GM12878 (cell line): Measurements from ENCODE around the gene MYCBPAP. TPM values are rescaled to one million over a fixed set of nuclear protein-coding genes. Genes with fewer than 3 reads are reported as not detected.

Source experiments
- ATAC-seq: fragments of 200-7000 bp; cut with Tn5 transposase; 3 replicates; pipeline ENCODE4 v1.9.1; 2020; ENCODE audit warnings: mild to moderate bottlenecking, moderate library complexity
- BruUV-seq: library from RNA; stranded (reverse); fragments of 400-500 nt; replicated peaks from 2 replicates; lab custom pipeline; 2021; lab: Mats Ljungman, UMichigan
- CTCF ChIA-PET: fragments of 300-600 bp; sonication (Branson Sonifier 250); formaldehyde crosslinking; extraction: SDS; loops from one replicate; lab custom pipeline; 2021; ENCODE audit warnings: inconsistent platforms; lab: Yijun Ruan, JAX
- POLR2A ChIA-PET: fragments of 350-600 bp; formaldehyde crosslinking; extraction: SDS; loops from one replicate; lab custom pipeline; 2021; ENCODE audit warnings: inconsistent platforms; lab: Charles Lee
- RAD21 ChIA-PET: fragments of 300-600 bp; sonication (Branson Sonifier 250); formaldehyde crosslinking; loops from one replicate; lab custom pipeline; 2023; ENCODE audit warnings: antibody characterized with exemption; ENCODE audit not compliant: unreplicated experiment; lab: Charles Lee
- SMC1A ChIA-PET: fragments of 300-600 bp; sonication (Branson Sonifier 250); formaldehyde crosslinking; loops from one replicate; lab custom pipeline; 2023; ENCODE audit not compliant: unreplicated experiment, uncharacterized antibody; lab: Charles Lee
- DNase-seq: peaks from one replicate; pipeline ENCODE4 v3.0.0-alpha.2; 2011; ENCODE audit warnings: low read depth, low spot score
- FAIRE-seq: peaks from 3 replicates; lab custom pipeline; 2011; peaks lifted over from hg19 to GRCh38; lab: Jason Lieb, UNC
- H2AFZ ChIP-seq: 2 replicates; pipeline ENCODE4 v1.6.0; 2011; ENCODE audit warnings: low read depth, low read length, control low read depth; ENCODE audit not compliant: control insufficient read depth
- H3K27ac ChIP-seq: 2 replicates; pipeline ENCODE4 v1.5.1; 2011; ENCODE audit warnings: control low read depth; ENCODE audit not compliant: control insufficient read depth, insufficient read depth
- H3K27me3 ChIP-seq, 2 experiments: replicated peaks in 1 of 2; 2 replicates each; pipeline versions ENCODE4 v1.6.0 to v1.6.1; 2011; ENCODE audit warnings: low read length in 1 of 2; ENCODE audit not compliant: control insufficient read depth in 2 of 2, insufficient read depth in 2 of 2
- H3K36me3 ChIP-seq, 2 experiments: 2 replicates each; pipeline ENCODE4 v1.5.1; 2011; ENCODE audit warnings: low read length in 1 of 2; ENCODE audit not compliant: control insufficient read depth in 2 of 2, insufficient read depth in 2 of 2
- H3K4me1 ChIP-seq: 2 replicates; pipeline ENCODE4 v1.6.1; 2011; ENCODE audit warnings: mild to moderate bottlenecking, low read length, moderate library complexity, mixed read lengths; ENCODE audit not compliant: control insufficient read depth, insufficient read depth
- H3K4me2 ChIP-seq: 2 replicates; pipeline ENCODE4 v1.6.0; 2011; ENCODE audit warnings: control low read depth; ENCODE audit not compliant: control insufficient read depth, insufficient read depth
- H3K4me3 ChIP-seq: fragments of 200-600 bp; sonication (generic); 2 replicates; pipeline ENCODE4 v1.5.1; 2016
- H3K79me2 ChIP-seq: 2 replicates; pipeline ENCODE4 v1.6.0; 2011; ENCODE audit warnings: low read length; ENCODE audit not compliant: control insufficient read depth, insufficient read depth
- H3K9ac ChIP-seq: 2 replicates; pipeline ENCODE4 v1.8.0; 2011; ENCODE audit warnings: low read length, control low read depth, mixed read lengths; ENCODE audit not compliant: control insufficient read depth, insufficient read depth
- H3K9me3 ChIP-seq: replicated peaks from 3 replicates; pipeline ENCODE4 v1.5.1; 2011; ENCODE audit warnings: mild to moderate bottlenecking, low read length; ENCODE audit not compliant: control insufficient read depth, insufficient read depth
- H4K20me1 ChIP-seq: 2 replicates; pipeline ENCODE4 v1.6.0; 2011; ENCODE audit not compliant: control insufficient read depth, insufficient read depth
- BACH1 ChIP-seq: fragments of 450-650 bp; IDR thresholded peaks from 2 replicates; pipeline ENCODE4 v1.6.1; 2017; ENCODE audit warnings: mild to moderate bottlenecking, borderline replicate concordance
- BCL11A ChIP-seq: IDR thresholded peaks from 2 replicates; pipeline ENCODE4 v1.6.1; 2011; ENCODE audit warnings: low read depth, low read length
- CHD1 ChIP-seq: IDR thresholded peaks from 2 replicates; pipeline ENCODE4 v1.6.1; 2012; ENCODE audit warnings: low read depth, low read length, improper control_type of control experiment
- GATAD2B ChIP-seq: fragments of 450-650 bp; conservative IDR thresholded peaks from 2 replicates; pipeline ENCODE4 v1.6.1; 2017; ENCODE audit warnings: low read depth, mild to moderate bottlenecking, moderate library complexity
- MXI1 ChIP-seq: fragments of 150-350 bp; IDR thresholded peaks from 2 replicates; pipeline ENCODE4 v1.6.1; 2011; ENCODE audit warnings: low read depth, mild to moderate bottlenecking, inconsistent platforms, low read length, improper control_type of control experiment
- RCOR1 ChIP-seq: conservative IDR thresholded peaks from 2 replicates; pipeline ENCODE4 v1.6.1; 2012; ENCODE audit warnings: low read depth, low read length, improper control_type of control experiment
- SKIL ChIP-seq: fragments of 450-650 bp; IDR thresholded peaks from 2 replicates; pipeline ENCODE4 v1.6.1; 2017; ENCODE audit warnings: mild to moderate bottlenecking, low read depth, inconsistent platforms; ENCODE audit not compliant: poor library complexity, severe bottlenecking
- SMC3 ChIP-seq: IDR thresholded peaks from 2 replicates; pipeline ENCODE4 v1.6.1; 2011; ENCODE audit warnings: low read length, improper control_type of control experiment, borderline replicate concordance
- TCF3 ChIP-seq: IDR thresholded peaks from 2 replicates; pipeline ENCODE4 v1.6.1; 2012; ENCODE audit warnings: low read depth, mild to moderate bottlenecking, low read length, borderline replicate concordance; ENCODE audit not compliant: insufficient read depth
- ZBTB33 ChIP-seq: fragments of 450-650 bp; IDR thresholded peaks from 2 replicates; pipeline ENCODE4 v1.6.1; 2017; ENCODE audit warnings: mild to moderate bottlenecking
- ZBTB4 ChIP-seq: fragments of 450-650 bp; formaldehyde crosslinking; IDR thresholded peaks from 2 replicates; pipeline ENCODE4 v1.4.0; 2022; ENCODE audit warnings: mild to moderate bottlenecking, moderate library complexity
- ZNF24 ChIP-seq: fragments of 450-650 bp; IDR thresholded peaks from 2 replicates; pipeline ENCODE4 v1.6.1; 2017; ENCODE audit warnings: antibody characterized with exemption, mild to moderate bottlenecking
- ZSCAN29 ChIP-seq: fragments of 450-650 bp; IDR thresholded peaks from 2 replicates; pipeline ENCODE4 v1.6.1; 2017; ENCODE audit warnings: mild to moderate bottlenecking, moderate library complexity
- WGBS: methylation state at CpG from one replicate; pipeline ENCODE4 v1.1.6; 2016; ENCODE audit warnings: low lambda C conversion rate; ENCODE audit not compliant: insufficient replicate concordance, insufficient coverage; ENCODE audit errors: missing lambda C conversion rate; 5-methylcytosine and 5-hydroxymethylcytosine counted together
- in situ Hi-C: fragments of 300-500 bp; cut with MboI; formaldehyde crosslinking; loops from 9 replicates; pipeline ENCODE4 v1.14.3; 2018; ENCODE audit warnings: mixed read lengths
- intact Hi-C: fragments of 100-400 bp; cut with micrococcal nuclease; formaldehyde crosslinking; loops from one replicate; pipeline ENCODE4 v1.14.2; 2022; ENCODE audit not compliant: unreplicated experiment
- polyA plus RNA-seq, 11 experiments: library from polyadenylated mRNA; depleted of rRNA in 4 of 11; unstranded in 6 of 11; stranded (reverse) in 5 of 11; fragments of >200 nt; fragmentation: Nextera tagmentation in 4 of 11; fragmentation: Illumina TruSeq in 1 of 11; extraction: Ambion mirVana in 4 of 11; extraction: Trizol in 1 of 11; gene quantifications; 1 replicate in 1 of 11; 2 replicates in 10 of 11; pipeline versions ENCODE4 v1.2.1 to v1.2.3, GENCODE V29; 2011 to 2016; ENCODE audit warnings: inconsistent platforms in 2 of 11, missing spikeins in 2 of 11, low read depth in 1 of 11
- total RNA-seq, 4 experiments: library from RNA; depleted of rRNA in 3 of 4; stranded (reverse); fragments of >200 nt in 3 of 4; fragmentation: Illumina TruSeq in 1 of 4; extraction: Trizol in 1 of 4; gene quantifications; 2 replicates each; pipeline versions ENCODE4 v1.2.1 to v1.2.3, GENCODE V29; 2013 to 2021
- TF ChIP-seq, protein P1 (sequence below): fragments of 450-650 bp; IDR thresholded peaks from 2 replicates; pipeline ENCODE4 v1.6.1; 2017; ENCODE audit warnings: antibody characterized with exemption, mild to moderate bottlenecking, moderate library complexity

The MYCBPAP gene
- total and polyA plus RNA-seq, 10 of the 15 experiments (the other 5 are each of a cell fraction or from before 2014, with no cell fraction given): 0.23 to 2.7 (median 1.5) TPM

DNA sequence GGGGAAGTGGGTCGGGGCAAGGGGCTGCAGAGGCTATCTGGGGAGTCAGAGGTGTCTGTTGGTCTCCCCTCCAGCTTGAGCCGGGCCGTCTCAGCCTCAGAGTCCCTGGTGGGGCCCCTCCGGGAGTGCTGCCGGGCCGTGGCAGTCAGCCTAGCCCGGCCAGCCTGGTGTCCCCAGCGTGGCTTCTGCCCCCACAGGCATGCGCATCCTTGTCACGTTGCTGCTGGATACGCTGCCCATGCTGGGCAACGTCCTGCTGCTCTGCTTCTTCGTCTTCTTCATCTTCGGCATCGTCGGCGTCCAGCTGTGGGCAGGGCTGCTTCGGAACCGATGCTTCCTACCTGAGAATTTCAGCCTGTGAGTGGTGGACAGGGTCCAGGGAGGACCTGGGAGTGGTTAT is 63.4 kb downstream of the MYCBPAP start (continued):
- no peak for TF ChIP-seq ZNF24

GRCh38 chr17:50572541-50572940 is 64.3 kb downstream of the MYCBPAP start:
- Histone ChIP-seq H3K36me3 (no peaks in the 10 kb centered on the region), H3K4me1 (no peaks in the 10 kb centered on the region), H3K9ac (no peak overlapping the region), H3K4me2 (no peak overlapping the region), H3K27ac (no peak overlapping the region), H3K9me3 (no peaks in the 10 kb centered on the region), H3K79me2 (no peaks in the 10 kb centered on the region), H2AFZ (no peak overlapping the region), H3K4me3 (no peak overlapping the region), H3K27me3 (no peaks in the 10 kb centered on the region; a peak in 2 of 4 replicates), H4K20me1 (no peaks in the 10 kb centered on the region)
- SMC1A ChIA-PET: no interaction called here
- BruUV-seq: no TSS peak
- DNase-seq (no peak), ATAC-seq (no peak), FAIRE-seq (no peak)
- CTCF ChIA-PET: no interaction called here
- POLR2A ChIA-PET: no interaction called here
- in situ Hi-C loops (no loop called here), intact Hi-C loops (no loop called here)
- RAD21 ChIA-PET: no interaction called here
- WGBS: 58% methylated on average over 20 of the region's 20 CpGs
- TF ChIP-seq ZSCAN29 (no peak), CHD1 (no peak), RCOR1 (no peak), MXI1 (no peak), ZBTB4 (CRISPR knock-in tag) (no peak), ZBTB33 (no peak), BCL11A (no peak), BACH1 (no peak), GATAD2B (no peak), SKIL (no peak), SMC3 (no peak), TCF3 (no peak)
- TF ChIP-seq, protein P1, sequence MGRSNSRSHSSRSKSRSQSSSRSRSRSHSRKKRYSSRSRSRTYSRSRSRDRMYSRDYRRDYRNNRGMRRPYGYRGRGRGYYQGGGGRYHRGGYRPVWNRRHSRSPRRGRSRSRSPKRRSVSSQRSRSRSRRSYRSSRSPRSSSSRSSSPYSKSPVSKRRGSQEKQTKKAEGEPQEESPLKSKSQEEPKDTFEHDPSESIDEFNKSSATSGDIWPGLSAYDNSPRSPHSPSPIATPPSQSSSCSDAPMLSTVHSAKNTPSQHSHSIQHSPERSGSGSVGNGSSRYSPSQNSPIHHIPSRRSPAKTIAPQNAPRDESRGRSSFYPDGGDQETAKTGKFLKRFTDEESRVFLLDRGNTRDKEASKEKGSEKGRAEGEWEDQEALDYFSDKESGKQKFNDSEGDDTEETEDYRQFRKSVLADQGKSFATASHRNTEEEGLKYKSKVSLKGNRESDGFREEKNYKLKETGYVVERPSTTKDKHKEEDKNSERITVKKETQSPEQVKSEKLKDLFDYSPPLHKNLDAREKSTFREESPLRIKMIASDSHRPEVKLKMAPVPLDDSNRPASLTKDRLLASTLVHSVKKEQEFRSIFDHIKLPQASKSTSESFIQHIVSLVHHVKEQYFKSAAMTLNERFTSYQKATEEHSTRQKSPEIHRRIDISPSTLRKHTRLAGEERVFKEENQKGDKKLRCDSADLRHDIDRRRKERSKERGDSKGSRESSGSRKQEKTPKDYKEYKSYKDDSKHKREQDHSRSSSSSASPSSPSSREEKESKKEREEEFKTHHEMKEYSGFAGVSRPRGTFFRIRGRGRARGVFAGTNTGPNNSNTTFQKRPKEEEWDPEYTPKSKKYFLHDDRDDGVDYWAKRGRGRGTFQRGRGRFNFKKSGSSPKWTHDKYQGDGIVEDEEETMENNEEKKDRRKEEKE: no peak
